Naive thymus-derived CD8-positive, alpha-beta T cell (primary cell): Measurements from ENCODE around the gene REV3L. TPM values are rescaled to one million over a fixed set of nuclear protein-coding genes. Genes with fewer than 3 reads are reported as not detected.

ENCODE experiments used
- ATAC-seq, 2 donors: fragments of 150-1000 bp; cut with Tn5 transposase in 1 of 2; sonication (Bioruptor Pico), chemical (Tn5 transposase) in 1 of 2; 1 replicate in 1 of 2; 2 replicates in 1 of 2; pipeline ENCODE4 v1.10.0; 2021; ENCODE audit warnings: mild to moderate bottlenecking in 2 of 2, moderate library complexity in 2 of 2
- POLR2A ChIA-PET: fragments of 350-600 bp; sonication (Branson Sonifier 250); formaldehyde crosslinking; loops from one replicate; lab custom pipeline; 2021; ENCODE audit warnings: antibody characterized with exemption; lab: Charles Lee
- DNase-seq, 10 donors: peaks; one replicate each; pipeline versions ENCODE4 v3.0.0 to v3.0.0-alpha.2; 2020 to 2022
- H3K27ac Mint-ChIP-seq, 10 donors: one replicate each; pipeline ENCODE4 v1.8.0; 2020 to 2022; ENCODE audit warnings: mild to moderate bottlenecking in 10 of 10, mixed read lengths in 10 of 10, moderate library complexity in 4 of 10, inconsistent platforms in 1 of 10
- H3K27me3 Mint-ChIP-seq, 5 donors: one replicate each; pipeline ENCODE4 v1.8.0; 2021 to 2022; ENCODE audit warnings: mixed read lengths in 5 of 5
- H3K36me3 Mint-ChIP-seq, 3 donors: one replicate each; pipeline ENCODE4 v1.8.0; 2020 to 2022; ENCODE audit warnings: mixed read lengths in 3 of 3, mild to moderate bottlenecking in 2 of 3, inconsistent platforms in 1 of 3
- H3K4me1 Mint-ChIP-seq, 4 donors: one replicate each; pipeline ENCODE4 v1.8.0; 2021 to 2022; ENCODE audit warnings: mixed read lengths in 4 of 4
- H3K4me3 Mint-ChIP-seq, 10 donors: one replicate each; pipeline ENCODE4 v1.8.0; 2020 to 2022; ENCODE audit warnings: mild to moderate bottlenecking in 10 of 10, mixed read lengths in 10 of 10, moderate library complexity in 6 of 10, inconsistent platforms in 1 of 10
- H3K9me3 Mint-ChIP-seq, 9 donors: one replicate each; pipeline ENCODE4 v1.8.0; 2020 to 2022; ENCODE audit warnings: mixed read lengths in 9 of 9, mild to moderate bottlenecking in 3 of 9, inconsistent platforms in 1 of 9, moderate library complexity in 1 of 9
- polyA plus RNA-seq, 3 donors: library from polyadenylated mRNA; unstranded; fragments of 300-500 nt; fragmentation: Illumina TruSeq; gene quantifications; one replicate each; pipeline ENCODE4 v1.2.3, GENCODE V29; 2021
- total RNA-seq, 8 experiments: library from RNA in 2 of 8; stranded (reverse) in 2 of 8; gene quantifications; one replicate each; pipeline ENCODE4 v1.2.3 and lab custom pipeline; 2021 to 2026

The REV3L gene
- total and polyA plus RNA-seq, 5 experiments from 2014 or later: 3.2 to 36.5 (median 12.1) TPM

- no peak for DNase-seq
- POLR2A ChIA-PET: no interaction called here
- Mint-ChIP-seq H3K27ac (no peak overlapping the region), H3K4me1 (peaks cover 6 to 23% (median 8%) of the 10 kb centered on the region in 4 donors), H3K4me3 (no peak overlapping the region), H3K36me3 (peaks cover 0 to 19% (median 13%) of the 10 kb centered on the region in 3 donors), H3K27me3 (no peaks in the 10 kb centered on the region), H3K9me3 (no peaks in the 10 kb centered on the region)
- ATAC-seq: no peak
Observed at GRCh38 chr6:111414373-111414772, 68.6 kb downstream of the REV3L start.

GRCh38 chr6:111411978-111412566, 70.9 kb downstream of the REV3L start:
- H3K27me3 Mint-ChIP-seq: no peaks in the 10 kb centered on the region
- peak overlapping the region in 2 of 10 donors; percentile 40 for H3K27ac Mint-ChIP-seq
- POLR2A ChIA-PET: no interaction called here
- no peaks in the 10 kb centered on the region for H3K9me3 Mint-ChIP-seq
- H3K36me3 Mint-ChIP-seq: peaks cover 5 to 35% (median 23%) of the 10 kb centered on the region in 3 donors
- no peak for DNase-seq
- H3K4me3 Mint-ChIP-seq: no peak overlapping the region
- ATAC-seq: no peak
- peaks cover 3 to 18% (median 5%) of the 10 kb centered on the region in 4 donors for H3K4me1 Mint-ChIP-seq

- Mint-ChIP-seq H3K4me1 (peaks cover 0 to 21% (median 4%) of the 10 kb centered on the region in 4 donors), H3K27ac (peak overlapping the region in 1 of 10 donors; percentile 30), H3K9me3 (no peaks in the 10 kb centered on the region), H3K4me3 (no peak overlapping the region), H3K36me3 (peaks cover 6 to 40% (median 28%) of the 10 kb centered on the region in 3 donors), H3K27me3 (no peaks in the 10 kb centered on the region)
- POLR2A ChIA-PET: no interaction called here
- ATAC-seq (no peak), DNase-seq (no peak)
Observed at GRCh38 chr6:111411046-111411445, 72.0 kb downstream of the REV3L start.

GRCh38 chr6:111410371-111410770, 72.6 kb downstream of the REV3L start:
- POLR2A ChIA-PET: no interaction called here
- no peaks in the 10 kb centered on the region for H3K9me3 Mint-ChIP-seq
- H3K4me3 Mint-ChIP-seq: no peak overlapping the region
- DNase-seq (no peak), ATAC-seq (no peak)
- peak overlapping the region in 1 of 10 donors; percentile 30 for H3K27ac Mint-ChIP-seq
- no peaks in the 10 kb centered on the region for H3K27me3 Mint-ChIP-seq
- H3K36me3 Mint-ChIP-seq: peaks cover 6 to 42% (median 30%) of the 10 kb centered on the region in 3 donors
- peaks cover 0 to 24% (median 4%) of the 10 kb centered on the region in 4 donors for H3K4me1 Mint-ChIP-seq

GRCh38 chr6:111409430-111409829, 73.6 kb downstream of the REV3L start:
- Mint-ChIP-seq H3K27ac (no peak overlapping the region), H3K9me3 (no peaks in the 10 kb centered on the region), H3K4me1 (peaks cover 0 to 24% (median 4%) of the 10 kb centered on the region in 4 donors), H3K27me3 (no peaks in the 10 kb centered on the region), H3K36me3 (peaks cover 7 to 52% (median 36%) of the 10 kb centered on the region in 3 donors), H3K4me3 (no peak overlapping the region)
- DNase-seq: no peak
- POLR2A ChIA-PET: no interaction called here
- no peak for ATAC-seq

- H3K36me3 Mint-ChIP-seq: peaks cover 14 to 69% (median 50%) of the 10 kb centered on the region in 3 donors
- no peaks in the 10 kb centered on the region for H3K27me3 Mint-ChIP-seq
- no peak for DNase-seq
- POLR2A ChIA-PET: no interaction called here
- no peak for ATAC-seq
- peaks cover 0 to 24% (median 4%) of the 10 kb centered on the region in 4 donors for H3K4me1 Mint-ChIP-seq
- H3K9me3 Mint-ChIP-seq: peaks cover 0 to 1% (median 0%) of the 10 kb centered on the region in 9 donors
- no peak overlapping the region for H3K27ac Mint-ChIP-seq
- H3K4me3 Mint-ChIP-seq: no peak overlapping the region
Observed at GRCh38 chr6:111407686-111408085, 75.3 kb downstream of the REV3L start.

- DNase-seq: no peak
- peak in 1 of 2 donors; percentile 78 for ATAC-seq
- H3K27ac Mint-ChIP-seq: peak overlapping the region in 3 of 10 donors; percentile 17 to 71 (median 46)
- H3K9me3 Mint-ChIP-seq: peaks cover 0 to 1% (median 0%) of the 10 kb centered on the region in 9 donors
- POLR2A ChIA-PET: no interaction called here
- peaks cover 0 to 17% (median 3%) of the 10 kb centered on the region in 4 donors for H3K4me1 Mint-ChIP-seq
- H3K4me3 Mint-ChIP-seq: peak overlapping the region in 1 of 10 donors; percentile 16
- H3K36me3 Mint-ChIP-seq: peaks cover 19 to 81% (median 51%) of the 10 kb centered on the region in 3 donors
- no peaks in the 10 kb centered on the region for H3K27me3 Mint-ChIP-seq
Observed at GRCh38 chr6:111406200-111406721, 76.8 kb downstream of the REV3L start.

GRCh38 chr6:111403388-111403787, 79.6 kb downstream of the REV3L start:
- H3K4me3 Mint-ChIP-seq: no peak overlapping the region
- peaks cover 0 to 8% (median 2%) of the 10 kb centered on the region in 4 donors for H3K4me1 Mint-ChIP-seq
- H3K27ac Mint-ChIP-seq: no peak overlapping the region
- POLR2A ChIA-PET: no interaction called here
- DNase-seq: no peak
- no peak for ATAC-seq
- H3K27me3 Mint-ChIP-seq: no peaks in the 10 kb centered on the region
- H3K36me3 Mint-ChIP-seq: peaks cover 19 to 72% (median 39%) of the 10 kb centered on the region in 3 donors
- H3K9me3 Mint-ChIP-seq: peaks cover 0 to 1% (median 0%) of the 10 kb centered on the region in 9 donors

GRCh38 chr6:111399626-111400025, 83.4 kb downstream of the REV3L start:
- H3K36me3 Mint-ChIP-seq: peaks cover 24 to 65% (median 36%) of the 10 kb centered on the region in 3 donors
- H3K4me3 Mint-ChIP-seq: no peak overlapping the region
- no peaks in the 10 kb centered on the region for H3K4me1 Mint-ChIP-seq
- no peaks in the 10 kb centered on the region for H3K27me3 Mint-ChIP-seq
- H3K27ac Mint-ChIP-seq: no peak overlapping the region
- POLR2A ChIA-PET: no interaction called here
- DNase-seq (no peak), ATAC-seq (no peak)
- peaks cover 0 to 1% (median 0%) of the 10 kb centered on the region in 9 donors for H3K9me3 Mint-ChIP-seq

- H3K9me3 Mint-ChIP-seq: no peaks in the 10 kb centered on the region
- peaks cover 16 to 67% (median 43%) of the 10 kb centered on the region in 3 donors for H3K36me3 Mint-ChIP-seq
- ATAC-seq (no peak), DNase-seq (no peak)
- H3K4me1 Mint-ChIP-seq: no peaks in the 10 kb centered on the region
- no peak overlapping the region for H3K4me3 Mint-ChIP-seq
- H3K27ac Mint-ChIP-seq: no peak overlapping the region
- no peaks in the 10 kb centered on the region for H3K27me3 Mint-ChIP-seq
- POLR2A ChIA-PET: no interaction called here
Observed at GRCh38 chr6:111388681-111389080, 94.3 kb downstream of the REV3L start.

GRCh38 chr6:111382476-111383294, 100.3 kb downstream of the REV3L start:
- Mint-ChIP-seq H3K36me3 (peaks cover 15 to 82% (median 44%) of the 10 kb centered on the region in 3 donors), H3K4me1 (peaks cover 0 to 2% (median 0%) of the 10 kb centered on the region in 4 donors), H3K27ac (no peak overlapping the region), H3K9me3 (no peaks in the 10 kb centered on the region), H3K27me3 (no peaks in the 10 kb centered on the region), H3K4me3 (no peak overlapping the region)
- ATAC-seq (no peak), DNase-seq (no peak)
- POLR2A ChIA-PET: no interaction called here

GRCh38 chr6:111381728-111382127, 101.3 kb downstream of the REV3L start:
- Mint-ChIP-seq H3K36me3 (peaks cover 15 to 79% (median 40%) of the 10 kb centered on the region in 3 donors), H3K9me3 (no peaks in the 10 kb centered on the region), H3K4me3 (no peak overlapping the region), H3K27me3 (no peaks in the 10 kb centered on the region), H3K4me1 (peaks cover 0 to 2% (median 0%) of the 10 kb centered on the region in 4 donors), H3K27ac (peak overlapping the region in 1 of 10 donors; percentile 12)
- no peak for DNase-seq
- POLR2A ChIA-PET: no interaction called here
- no peak for ATAC-seq

- no peak overlapping the region for H3K4me3 Mint-ChIP-seq
- ATAC-seq (no peak), DNase-seq (no peak)
- H3K27me3 Mint-ChIP-seq: no peaks in the 10 kb centered on the region
- no peak overlapping the region for H3K27ac Mint-ChIP-seq
- peaks cover 15 to 82% (median 41%) of the 10 kb centered on the region in 3 donors for H3K36me3 Mint-ChIP-seq
- no peaks in the 10 kb centered on the region for H3K9me3 Mint-ChIP-seq
- POLR2A ChIA-PET: no interaction called here
- H3K4me1 Mint-ChIP-seq: peaks cover 0 to 2% (median 0%) of the 10 kb centered on the region in 4 donors
Observed at GRCh38 chr6:111381123-111381522, 101.9 kb downstream of the REV3L start.
